Adipose tissue (tissue), 3 donors: ENCODE data around the gene MLPH. TPM values are rescaled to one million over a fixed set of nuclear protein-coding genes. Genes with fewer than 3 reads are reported as not detected.
"Not testable (repeated sequence)": the region's sequence is repeated elsewhere in the genome, so short reads cannot be mapped to it uniquely, and the experiment has no call there.

Experiments
- H3K27ac ChIP-seq: one replicate; pipeline ENCODE4 v1.5.1; 2013; ENCODE audit warnings: low read depth, low read length
- WGBS, 3 donors: extraction: QIAGEN DNeasy Blood & Tissue Kit; methylation state at CpG; one replicate each; pipeline ENCODE4 v1.1.7; 2013; 5-methylcytosine and 5-hydroxymethylcytosine counted together
- polyA plus RNA-seq, 3 donors: library from polyadenylated mRNA; stranded (reverse); fragments of 200-250 nt; gene quantifications; one replicate each; pipeline ENCODE4 v1.2.3, GENCODE V29; 2013
- donor health status: healthy with polysubstance abuse.
- donor health status: Bipolar disorder and iron deficiency.
- donor health status: healthy.

MLPH gene
- polyA plus RNA-seq, 3 donors: 9.5 to 15.0 (median 14.4) TPM

- H3K27ac ChIP-seq: no peak overlapping the region
- 31 to 43% (median 34%) methylated on average over 25 of the region's 25 CpGs for WGBS, 3 donors
Measured at GRCh38 chr2:237581751-237582746, 95.0 kb downstream of the MLPH start.

DNA sequence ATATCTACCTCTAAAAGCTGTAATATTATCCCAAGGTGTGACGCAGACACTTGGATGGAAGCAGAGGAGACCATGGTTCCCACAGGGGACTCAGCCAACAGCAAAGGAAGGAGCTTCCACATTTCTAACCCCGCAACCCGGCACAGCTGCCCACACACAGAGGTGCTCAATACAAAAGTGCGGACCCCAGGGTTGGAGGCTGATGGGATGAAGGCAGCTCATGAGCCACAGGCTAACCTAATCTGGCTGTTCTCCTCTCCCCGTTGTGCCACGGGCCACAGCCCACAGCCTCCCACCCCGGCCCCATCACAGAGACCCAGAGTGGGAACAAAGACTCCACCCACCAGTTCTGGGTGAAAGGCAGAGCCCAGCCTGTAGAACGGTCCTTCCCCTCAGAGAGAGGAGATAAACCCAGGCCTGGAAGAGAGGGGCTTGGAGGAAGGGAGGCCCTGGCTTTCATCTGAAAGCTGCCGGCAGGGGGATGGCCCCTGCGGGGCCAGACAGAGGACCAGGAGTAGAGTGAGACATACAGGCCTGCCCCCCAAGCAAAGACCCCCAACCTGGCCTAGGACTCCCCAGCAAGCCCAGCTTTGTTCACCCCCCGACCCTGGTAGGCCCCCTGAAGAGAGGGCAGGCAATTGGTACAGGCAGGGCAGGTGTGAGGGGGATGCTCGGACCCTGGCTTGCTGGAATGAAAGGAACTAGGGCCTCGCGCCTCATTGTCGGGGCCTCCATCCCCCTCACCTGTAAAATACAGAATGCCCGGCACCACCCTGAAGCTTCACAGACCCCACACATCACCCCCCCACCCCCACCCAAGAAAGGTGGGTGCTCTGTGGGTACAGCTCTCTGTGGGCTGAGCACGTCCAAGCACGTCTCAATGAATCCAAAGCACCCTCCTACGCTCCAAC is 96.6 kb downstream of the MLPH start:
- no peak overlapping the region for H3K27ac ChIP-seq
- 86 to 90% (median 90%) methylated on average over 19 of the region's 19 CpGs for WGBS, 3 donors

DNA sequence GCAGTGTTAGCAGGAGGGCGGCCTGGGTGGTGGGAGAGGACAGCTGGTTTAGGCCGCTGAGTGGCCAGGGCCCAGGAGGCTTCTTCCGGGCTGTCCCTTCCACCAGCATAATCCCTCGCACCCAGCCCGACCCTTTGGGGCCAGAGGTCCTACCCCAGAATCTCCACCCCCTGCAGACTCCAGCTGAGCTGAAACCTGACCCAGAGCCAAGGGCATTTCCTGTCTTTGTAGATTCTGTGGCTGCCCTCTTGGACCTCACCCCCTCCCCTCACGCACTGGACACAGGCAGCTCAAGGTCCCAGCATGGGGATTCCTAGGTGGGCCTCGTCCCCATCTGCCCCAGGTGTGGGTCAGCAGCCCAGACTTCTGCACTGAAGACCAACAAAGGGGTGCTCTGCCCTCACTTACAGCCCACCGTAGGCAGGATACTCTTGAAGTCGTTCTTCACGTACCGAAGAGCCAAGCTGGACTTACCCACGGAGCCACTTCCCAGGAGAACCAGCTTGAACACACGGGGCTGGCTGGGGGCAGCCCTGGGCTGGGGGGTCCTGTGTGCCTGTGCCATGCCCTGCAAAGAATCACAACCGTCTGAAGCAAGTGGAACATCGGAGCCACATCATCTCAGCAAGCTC is 98.7 kb downstream of the MLPH start:
- 88 to 91% (median 89%) methylated on average over 15 of the region's 15 CpGs for WGBS, 3 donors
- no peak overlapping the region for H3K27ac ChIP-seq

DNA sequence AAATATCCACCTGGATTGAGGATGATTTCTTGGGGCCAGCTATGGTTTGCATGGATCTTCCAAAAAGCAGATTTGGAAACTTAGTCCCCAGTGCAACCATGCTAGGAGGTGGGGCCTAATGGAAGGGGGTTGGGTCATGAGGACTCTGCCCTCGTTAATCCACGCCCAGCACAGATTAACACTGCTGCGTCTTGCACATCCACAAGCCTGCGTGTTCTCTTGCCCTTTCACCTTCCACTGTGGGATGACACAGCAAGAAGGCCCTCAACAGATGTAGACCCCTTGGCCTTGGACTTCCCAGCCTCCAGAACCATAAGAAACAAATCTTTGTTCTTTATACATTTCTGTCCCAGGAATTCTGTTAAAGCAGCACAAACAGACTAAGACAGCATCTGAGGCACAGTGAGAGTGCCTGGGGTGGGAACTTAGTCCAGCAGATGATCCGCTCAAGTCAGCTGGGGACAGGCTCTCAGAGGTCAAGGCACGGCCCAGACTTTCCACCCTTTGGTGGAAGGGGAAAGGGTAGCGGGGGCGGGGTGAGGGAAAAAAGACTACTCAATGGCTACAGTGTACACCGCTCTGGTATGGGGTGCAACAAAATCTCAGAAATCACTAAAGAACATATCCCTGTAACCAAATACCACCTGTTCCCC is 101.1 kb downstream of the MLPH start:
- no peak overlapping the region for H3K27ac ChIP-seq
- WGBS, 3 donors: 82 to 94% (median 89%) methylated on average over 9 of the region's 9 CpGs

- WGBS, 3 donors: 27 to 76% (median 70%) methylated on average over 16 of the region's 16 CpGs
Measured at GRCh38 chr2:237590272-237591140, 103.5 kb downstream of the MLPH start, which contains the start of gene RAB17. Gene RAB17 (minus strand): TSS chr2:237590734. CDS start chr2:237586154, 4,580 bp downstream.

DNA sequence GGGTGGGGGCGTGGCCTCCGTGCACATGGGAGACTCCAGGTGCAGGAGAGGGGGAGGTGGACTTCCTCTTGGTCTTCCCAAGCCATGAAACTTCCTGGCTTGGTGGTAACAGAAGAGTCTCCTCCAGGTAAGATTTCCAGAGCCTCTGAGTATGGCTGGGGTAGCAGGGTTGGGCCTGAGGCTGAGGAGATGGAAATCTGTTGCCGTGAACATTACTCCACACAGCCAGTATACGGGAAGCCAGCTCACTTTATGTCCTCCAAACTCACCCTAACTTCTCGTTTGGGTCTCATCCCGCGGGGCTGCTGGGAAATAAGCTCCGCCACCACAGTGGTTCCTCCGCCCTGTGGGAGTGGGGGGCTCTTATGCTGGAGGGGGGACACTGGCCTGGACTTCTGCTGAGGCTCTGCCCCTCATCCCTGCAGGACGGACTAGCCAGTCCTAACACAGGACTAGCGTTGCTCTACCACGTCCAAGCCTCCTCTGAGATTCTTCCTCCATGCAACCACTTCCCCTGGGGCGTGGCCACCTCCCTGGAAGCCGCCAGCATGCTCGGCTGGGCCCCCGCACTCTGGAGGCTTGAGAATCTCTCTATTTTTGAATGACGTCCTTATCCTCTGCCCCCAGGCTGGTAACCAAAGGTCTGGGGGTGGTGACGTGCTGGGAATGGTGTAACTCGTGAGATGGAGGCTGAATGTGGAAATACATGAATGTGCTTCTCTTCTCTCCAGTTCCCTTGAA is 104.3 kb downstream of the MLPH start:
- H3K27ac ChIP-seq: no peak overlapping the region
- WGBS, 3 donors: 46 to 54% (median 50%) methylated on average over 19 of the region's 19 CpGs

More at GRCh38 chr2:237590272-237591140, 103.5 kb downstream of the MLPH start, which contains the start of gene RAB17:
- no peak within 1 kb of the TSS for H3K27ac ChIP-seq

DNA sequence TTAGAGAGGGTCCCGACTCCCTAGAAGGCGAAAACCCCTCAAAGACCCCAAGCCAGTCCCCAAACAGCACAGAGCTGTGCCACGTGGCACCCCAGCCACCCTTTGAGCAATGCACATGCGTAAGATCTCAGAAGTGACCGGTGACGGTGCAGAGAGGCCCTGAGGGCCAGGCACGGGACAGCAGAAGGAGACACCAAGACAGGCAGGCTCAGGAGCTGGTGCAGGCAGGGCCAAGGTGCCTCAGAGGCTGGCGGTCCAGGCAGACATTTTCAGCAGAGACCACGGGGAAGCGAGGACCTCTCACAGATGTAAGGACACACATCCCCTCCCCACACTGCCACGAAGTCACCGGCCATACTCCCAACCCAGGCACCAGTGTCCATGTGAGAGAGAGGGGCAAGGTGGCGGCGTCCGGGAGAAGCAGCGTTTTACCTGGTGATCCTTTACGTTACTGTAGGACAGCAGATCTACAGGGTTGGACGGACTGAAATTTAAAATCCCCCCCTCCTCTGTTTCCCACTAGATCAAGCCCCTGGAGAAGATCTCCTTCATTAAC is 105.5 kb downstream of the MLPH start:
- no peak overlapping the region for H3K27ac ChIP-seq
- 94 to 95% (median 95%) methylated on average over 18 of the region's 18 CpGs for WGBS, 3 donors

DNA sequence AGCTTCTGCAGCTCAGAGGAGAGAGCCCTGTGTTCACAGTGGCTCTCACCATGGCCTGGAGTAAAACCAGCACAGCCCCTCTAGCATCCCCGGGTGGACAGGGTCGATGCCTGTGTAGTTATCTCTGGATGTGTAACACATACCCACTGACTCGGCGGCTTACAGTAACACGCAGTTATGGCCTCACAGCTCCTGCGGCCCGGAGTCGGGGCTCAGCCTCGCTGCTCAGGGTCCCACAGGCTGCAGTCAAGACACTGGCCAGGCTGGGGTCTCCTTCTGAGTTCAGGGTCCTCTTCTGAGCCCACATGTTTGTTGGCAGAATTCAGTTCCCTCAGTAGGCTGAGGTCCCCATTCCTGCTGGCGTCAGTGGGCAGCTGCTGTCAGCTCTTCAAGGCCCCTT is 106.0 kb downstream of the MLPH start:
- H3K27ac ChIP-seq: no peak overlapping the region

DNA sequence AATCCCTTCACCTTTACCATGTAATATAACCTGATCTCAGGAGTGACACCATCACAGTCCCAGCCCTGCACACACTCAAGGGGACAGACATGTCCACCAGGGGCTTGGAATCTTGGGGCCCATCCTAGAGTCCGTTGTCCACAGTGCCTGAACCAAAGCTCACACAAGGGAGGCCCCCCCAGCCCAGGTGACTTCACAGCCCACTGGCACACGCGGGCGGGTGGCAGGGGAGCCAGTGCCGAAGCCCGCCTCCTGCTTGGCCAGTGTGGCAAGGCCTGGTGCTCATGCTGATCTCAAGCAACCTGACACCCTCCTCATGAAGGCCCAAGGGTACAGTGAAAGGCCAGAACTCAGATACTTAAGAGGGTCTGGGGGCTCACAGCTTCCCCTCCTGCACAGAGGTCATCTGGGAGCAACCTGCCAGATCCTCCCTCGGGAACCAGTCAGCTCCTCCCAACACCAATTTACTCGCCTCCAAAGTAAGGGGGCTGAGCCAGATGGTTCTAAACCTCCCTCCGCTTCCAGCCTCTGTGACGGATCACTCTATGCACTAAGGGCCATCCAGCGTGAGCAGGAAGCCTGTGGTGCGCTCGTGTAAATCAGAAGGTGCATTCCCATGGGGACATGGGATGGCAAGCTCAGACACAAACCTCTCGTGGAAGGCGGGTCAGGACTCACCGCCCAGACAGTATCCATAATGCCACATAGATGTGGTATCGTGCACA is 106.7 kb downstream of the MLPH start:
- H3K27ac ChIP-seq: no peak overlapping the region
- 91 to 94% (median 91%) methylated on average over 17 of the region's 17 CpGs for WGBS, 3 donors

More for the DNA sequence above, 106.0 kb downstream of the MLPH start:
- 90 to 94% (median 94%) methylated on average over 10 of the region's 10 CpGs for WGBS, 3 donors

- 58 to 70% (median 68%) methylated on average over 5 of the region's 5 CpGs for WGBS, 3 donors
- no peak overlapping the region for H3K27ac ChIP-seq
Measured at GRCh38 chr2:237594514-237594871, 107.4 kb downstream of the MLPH start.

- WGBS, 3 donors: 92 to 100% (median 95%) methylated on average over 4 to 5 of the region's 5 CpGs
- H3K27ac ChIP-seq: not testable (repeated sequence)
Measured at GRCh38 chr2:237595829-237596519, 108.9 kb downstream of the MLPH start.

GRCh38 chr2:237596520-237597195 is 109.6 kb downstream of the MLPH start:
- WGBS, 3 donors: 86 to 89% (median 88%) methylated on average over 13 of the region's 13 CpGs
- no peak overlapping the region for H3K27ac ChIP-seq

- no peak overlapping the region for H3K27ac ChIP-seq
- 88 to 91% (median 90%) methylated on average over 28 to 29 of the region's 29 CpGs for WGBS, 3 donors
Measured at GRCh38 chr2:237597196-237598145, 110.4 kb downstream of the MLPH start.
